NT2/D1 (cell line): ENCODE results near the gene RAB19.

Experiments used
- SUZ12 ChIP-seq: IDR thresholded peaks from 2 replicates; pipeline ENCODE4 v1.6.1; 2011; ENCODE audit not compliant: insufficient read length, insufficient read depth; ENCODE audit errors: extremely low read depth
- YY1 ChIP-seq: IDR thresholded peaks from 2 replicates; pipeline ENCODE4 v1.6.1; 2011; ENCODE audit not compliant: insufficient read length, insufficient read depth
- ZNF274 ChIP-seq: IDR thresholded peaks from 2 replicates; pipeline ENCODE4 v1.6.1; 2011; ENCODE audit warnings: mild to moderate bottlenecking, low read depth, low read length

DNA sequence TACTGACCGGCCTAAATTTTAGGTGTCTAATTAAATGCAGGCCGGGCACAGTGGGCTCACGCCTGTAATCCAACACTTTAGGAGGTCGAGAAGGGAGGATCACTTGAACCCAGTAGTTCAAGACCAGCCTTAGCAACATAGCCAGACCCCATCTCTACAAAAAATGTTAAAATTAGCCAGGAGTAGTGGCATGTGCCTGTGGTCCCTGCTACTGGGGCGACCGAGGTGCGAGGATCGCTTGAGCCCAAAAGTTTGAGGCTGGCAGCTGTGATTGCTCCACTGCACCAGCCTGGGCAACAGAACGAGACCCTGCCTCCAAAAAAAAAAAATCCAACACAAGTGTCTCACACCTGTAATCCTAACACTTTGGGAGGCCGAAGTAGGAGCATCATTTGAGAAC lies 5.0 kb upstream of the RAB19 start:
- TF ChIP-seq ZNF274: no peak
- no peak for TF ChIP-seq SUZ12
- no peak for TF ChIP-seq YY1
